Effector memory CD8-positive, alpha-beta T cell (primary cell): ENCODE measurements around the gene RUFY1.
"Not testable (repeated sequence)": the region's sequence is repeated elsewhere in the genome, so short reads cannot be mapped to it uniquely, and the experiment has no call there.

Experiments
- ATAC-seq: fragments of 150-1000 bp; cut with Tn5 transposase; replicated peaks from 2 replicates; pipeline ENCODE4 v1.10.0; 2021; ENCODE audit warnings: mild to moderate bottlenecking, moderate library complexity
- DNase-seq, 3 experiments: peaks; one replicate each; pipeline ENCODE4 v3.0.0; 2021
- H3K27ac Mint-ChIP-seq, 2 donors: one replicate each; pipeline ENCODE4 v1.8.0; 2022; ENCODE audit warnings: mild to moderate bottlenecking in 2 of 2, mixed read lengths in 2 of 2, moderate library complexity in 2 of 2
- H3K27me3 Mint-ChIP-seq, 2 donors: one replicate each; pipeline ENCODE4 v1.8.0; 2022; ENCODE audit warnings: mixed read lengths in 2 of 2
- H3K36me3 Mint-ChIP-seq: one replicate; pipeline ENCODE4 v1.8.0; 2022; ENCODE audit warnings: mild to moderate bottlenecking, moderate library complexity, mixed read lengths; ENCODE audit not compliant: insufficient read depth
- H3K4me1 Mint-ChIP-seq, 2 donors: one replicate each; pipeline ENCODE4 v1.8.0; 2022; ENCODE audit warnings: low read depth in 2 of 2, mixed read lengths in 2 of 2
- H3K4me3 Mint-ChIP-seq, 2 donors: one replicate each; pipeline ENCODE4 v1.8.0; 2022; ENCODE audit warnings: mild to moderate bottlenecking in 2 of 2, mixed read lengths in 2 of 2, moderate library complexity in 2 of 2
- H3K9me3 Mint-ChIP-seq, 2 donors: one replicate each; pipeline ENCODE4 v1.8.0; 2022; ENCODE audit warnings: mixed read lengths in 2 of 2

Gene RUFY1

GRCh38 chr5:179649166-179649703 is 98.9 kb downstream of the RUFY1 start:
- H3K4me1 Mint-ChIP-seq, H3K36me3 Mint-ChIP-seq, H3K27me3 Mint-ChIP-seq, H3K4me3 Mint-ChIP-seq, DNase-seq, H3K27ac Mint-ChIP-seq, ATAC-seq, H3K9me3 Mint-ChIP-seq: not testable (repeated sequence)

- DNase-seq, H3K4me1 Mint-ChIP-seq, H3K27me3 Mint-ChIP-seq, H3K27ac Mint-ChIP-seq, H3K36me3 Mint-ChIP-seq, ATAC-seq, H3K9me3 Mint-ChIP-seq, H3K4me3 Mint-ChIP-seq: not testable (repeated sequence)
Measured at GRCh38 chr5:179650245-179650644, 99.9 kb downstream of the RUFY1 start.

GRCh38 chr5:179653135-179653534 is 102.8 kb downstream of the RUFY1 start:
- H3K36me3 Mint-ChIP-seq, H3K27ac Mint-ChIP-seq, H3K4me3 Mint-ChIP-seq, H3K9me3 Mint-ChIP-seq, H3K27me3 Mint-ChIP-seq, ATAC-seq, H3K4me1 Mint-ChIP-seq, DNase-seq: not testable (repeated sequence)

GRCh38 chr5:179657302-179658178 is 107.2 kb downstream of the RUFY1 start:
- DNase-seq: peak in 1 of 3 experiments; percentile 16
- not testable (repeated sequence) for H3K9me3 Mint-ChIP-seq, H3K36me3 Mint-ChIP-seq, H3K27ac Mint-ChIP-seq, H3K4me3 Mint-ChIP-seq, H3K27me3 Mint-ChIP-seq, H3K4me1 Mint-ChIP-seq
- ATAC-seq: peak; percentile 95

- Mint-ChIP-seq H3K27ac (peak overlapping the region in 1 of 2 donors; percentile 44), H3K4me3 (peak overlapping the region; percentile 50 to 70)
- not testable (repeated sequence) for H3K36me3 Mint-ChIP-seq, H3K27me3 Mint-ChIP-seq, DNase-seq, H3K4me1 Mint-ChIP-seq, H3K9me3 Mint-ChIP-seq, ATAC-seq
Measured at GRCh38 chr5:179658179-179658856, 108.0 kb downstream of the RUFY1 start.
